GM19452 (cell line): Measurements from ENCODE around the gene RPH3AL.
"Not testable (repeated sequence)": the region's sequence is repeated elsewhere in the genome, so short reads cannot be mapped to it uniquely, and the experiment has no call there.

Experiments
- ATAC-seq: cut with Tn5 transposase; IDR thresholded peaks from one replicate; pipeline ENCODE4 v1.9.1; 2021; ENCODE audit not compliant: unreplicated experiment

The RPH3AL gene

DNA sequence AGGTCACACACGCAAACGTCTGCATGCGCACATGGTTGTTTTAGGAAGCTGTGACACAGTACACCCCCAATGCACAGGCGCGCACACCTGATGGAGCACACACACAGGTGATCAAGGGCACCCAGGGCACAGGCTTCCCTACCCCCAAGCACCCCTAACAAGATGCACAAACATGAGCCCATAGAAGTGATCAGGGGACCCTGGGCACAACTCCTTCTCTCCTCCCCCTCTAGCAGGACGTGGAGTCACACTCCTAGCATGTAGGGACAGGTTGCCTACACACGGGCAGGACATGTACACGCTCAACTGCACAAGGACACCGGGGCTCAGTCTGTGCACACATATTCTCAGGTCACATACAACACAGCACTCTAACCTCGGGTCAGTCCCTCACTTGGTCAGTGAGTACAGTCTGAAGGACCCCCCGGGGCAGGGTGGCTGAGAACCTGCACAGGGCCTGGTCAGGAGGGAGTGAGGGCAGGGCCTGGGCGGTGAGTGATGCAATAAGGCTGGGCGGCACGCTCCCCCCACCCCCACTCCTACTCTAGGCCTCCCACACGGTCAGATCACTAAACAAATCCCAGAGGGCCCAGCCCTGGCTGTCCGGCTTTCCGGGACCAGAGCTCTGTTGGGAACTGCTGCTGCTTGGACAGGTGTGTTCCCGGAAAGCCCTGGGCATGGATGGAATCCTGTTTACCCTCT, 170.4 kb downstream of the RPH3AL start:
- ATAC-seq, result no peak

DNA sequence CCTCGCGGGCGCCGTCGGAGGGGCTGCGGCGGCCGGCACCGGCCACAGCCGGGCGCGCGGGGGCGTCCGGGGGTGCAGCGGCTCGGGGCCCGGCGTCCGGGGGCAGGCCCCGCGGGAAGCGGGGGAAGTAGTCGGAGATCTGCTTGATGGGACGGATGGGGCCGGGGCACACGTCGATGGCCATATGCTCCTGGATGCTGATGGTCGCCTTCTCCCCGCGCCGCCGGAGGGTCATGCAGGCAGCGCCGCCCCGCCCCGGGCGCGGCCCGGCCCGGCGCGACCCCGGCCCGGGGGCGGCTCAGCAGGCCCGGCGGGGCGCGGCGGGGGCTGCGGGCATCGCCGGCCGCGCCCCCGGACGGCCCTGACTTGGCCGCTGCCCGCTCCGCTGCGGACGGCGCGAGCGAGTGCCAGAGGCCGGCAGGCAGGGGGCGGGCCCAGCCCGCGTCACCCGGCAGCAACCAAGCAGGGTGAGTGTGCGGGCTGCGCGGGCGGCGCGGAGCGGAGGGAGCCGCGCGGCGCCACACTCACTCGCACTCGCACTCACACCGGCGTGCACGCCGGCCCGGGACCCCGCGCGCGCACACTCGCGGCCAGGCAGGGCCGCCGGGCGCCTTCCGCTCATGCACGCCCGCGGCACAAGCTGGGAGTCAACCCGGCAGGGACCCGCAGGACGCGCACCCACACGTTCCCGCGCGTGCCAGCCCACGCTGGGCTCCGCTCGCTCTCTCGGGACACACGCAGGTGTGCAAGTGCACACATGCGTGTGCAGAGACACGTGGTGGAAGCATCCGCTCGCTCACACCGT, 171.2 kb downstream of the RPH3AL start, which contains the start of gene DOC2B:
Gene DOC2B, minus strand, starts transcription at position 406 of the 805 bp plus-strand sequence. Its CDS starts 171 bp downstream, at position 235.
- no peak for ATAC-seq

DNA sequence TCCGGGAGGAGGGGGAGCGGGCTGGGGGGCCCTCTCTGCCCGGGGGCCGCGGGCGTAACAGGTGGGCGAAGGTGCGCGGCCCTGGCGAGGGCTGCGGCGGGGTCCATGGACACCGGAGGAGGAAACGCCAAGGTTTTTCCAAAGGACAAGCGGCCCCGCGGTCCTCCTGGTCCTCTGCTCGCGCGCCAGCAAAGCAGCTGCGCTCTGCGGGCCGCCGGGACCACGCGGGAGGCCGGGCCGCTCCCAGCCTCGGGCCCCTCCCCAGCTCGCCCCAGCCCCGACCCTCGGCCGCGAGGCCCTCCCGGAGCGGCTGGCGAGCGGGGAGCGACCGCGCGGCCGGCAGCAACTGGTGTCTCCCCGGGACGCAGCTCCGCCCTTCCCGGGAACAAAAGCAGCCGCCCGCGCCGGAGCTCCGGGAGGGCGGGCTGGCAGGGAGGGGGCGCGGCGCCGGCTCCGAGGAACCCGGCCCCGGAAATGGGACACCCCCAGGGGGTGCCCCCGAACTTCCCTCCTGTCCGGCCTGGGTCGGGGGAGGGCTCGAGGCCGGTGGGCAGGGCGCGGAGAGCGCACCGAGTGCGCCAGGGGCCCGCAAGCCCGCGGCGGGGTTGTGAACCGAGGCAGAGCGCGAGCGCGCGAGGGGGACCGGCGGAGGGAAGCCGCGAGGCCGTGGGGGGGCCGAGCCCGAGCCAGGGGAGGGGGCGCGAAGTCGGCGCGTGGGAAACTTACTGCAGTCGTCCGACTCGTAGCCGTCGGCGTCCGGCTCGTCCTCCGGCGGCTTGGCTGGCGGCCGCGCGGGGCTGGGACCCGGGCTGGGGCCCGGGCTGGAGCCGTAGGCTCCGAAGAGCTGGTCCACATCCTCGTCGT, 172.0 kb downstream of the RPH3AL start:
- ATAC-seq, result no peak

DNA sequence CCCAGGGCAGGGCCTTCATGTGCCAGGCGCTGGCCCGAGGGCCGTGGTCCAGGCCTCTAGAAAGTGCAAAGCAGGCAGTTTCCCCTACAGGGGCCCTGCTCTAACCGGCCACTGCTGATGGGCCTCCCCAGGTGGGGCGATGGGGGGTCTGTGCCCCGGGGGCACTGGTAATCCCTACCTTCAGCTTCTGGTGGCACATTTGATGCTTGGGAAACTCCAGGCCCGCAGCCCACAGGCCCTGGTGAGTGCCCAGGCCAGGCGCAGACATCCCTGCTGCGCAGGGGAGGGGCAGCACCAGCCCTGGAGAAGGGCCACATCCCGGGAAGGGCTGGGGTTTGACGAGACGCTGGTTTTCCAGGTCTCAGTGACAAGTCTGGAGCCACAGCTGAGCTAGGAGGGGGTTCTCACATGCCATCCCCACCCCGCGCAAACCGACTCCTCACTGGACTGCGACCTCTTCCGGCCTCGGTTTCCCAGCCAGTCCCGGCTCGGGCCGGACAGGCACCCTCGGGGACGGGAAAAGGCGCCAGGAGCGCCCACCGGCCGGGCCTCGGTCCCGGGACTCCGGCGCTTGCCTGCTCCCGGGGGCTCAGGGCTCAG, 172.7 kb downstream of the RPH3AL start:
- no peak for ATAC-seq

DNA sequence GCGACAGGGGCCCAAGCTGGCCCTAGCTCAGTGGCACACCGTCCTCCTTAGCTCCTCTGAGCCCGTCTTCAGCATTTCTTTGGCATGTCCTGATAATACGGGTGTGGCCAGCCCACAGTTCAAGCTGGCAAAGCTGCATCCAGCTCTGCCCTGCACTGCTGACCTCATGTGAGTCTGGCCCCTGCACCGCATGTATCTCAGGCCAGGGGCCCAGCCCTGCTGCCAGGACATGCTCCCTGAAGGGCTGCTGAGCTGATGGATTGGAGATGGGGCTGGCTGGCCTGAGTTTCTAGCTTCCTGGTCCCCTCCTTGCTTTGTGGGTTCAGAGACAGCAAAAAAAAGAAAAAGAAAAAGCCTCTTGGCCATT, 173.6 kb downstream of the RPH3AL start:
- ATAC-seq, result no peak

DNA sequence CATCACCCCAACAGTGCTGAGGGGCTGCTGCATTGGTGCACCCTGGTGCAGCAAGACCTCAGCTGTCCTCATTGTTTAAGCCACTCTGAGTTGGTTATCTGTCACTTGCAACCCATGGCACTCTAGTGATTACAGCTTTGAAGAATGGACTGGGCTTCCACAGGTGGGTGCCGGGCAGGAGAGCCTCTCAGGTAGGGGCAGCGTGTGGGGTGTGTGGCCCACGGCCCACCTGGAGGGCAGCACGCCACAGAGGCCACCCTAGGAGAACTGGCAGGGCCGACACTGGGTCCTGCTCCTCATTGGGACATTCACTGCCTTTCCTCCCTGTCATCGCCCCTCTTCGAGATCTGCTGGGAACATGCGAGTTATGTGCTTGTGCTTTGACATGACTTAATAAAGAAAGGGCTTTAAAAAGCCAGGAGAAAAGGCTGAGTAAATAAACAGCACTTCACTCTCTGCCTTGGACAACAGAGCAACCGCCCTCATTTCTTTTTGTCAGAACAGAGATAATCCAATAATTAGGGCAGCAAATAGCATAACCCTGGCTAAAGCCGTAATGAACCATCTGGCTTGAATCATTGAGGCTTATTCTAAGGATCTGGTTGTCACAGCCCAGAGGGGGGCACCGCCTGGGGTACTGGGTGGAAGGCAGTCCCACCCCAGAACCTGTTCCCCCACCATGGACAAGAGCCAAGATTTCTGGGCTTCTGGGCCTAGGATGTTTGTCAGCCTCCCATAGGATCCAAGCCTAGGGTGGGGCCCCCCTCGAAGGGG, 174.1 kb downstream of the RPH3AL start:
- ATAC-seq, result no peak

DNA sequence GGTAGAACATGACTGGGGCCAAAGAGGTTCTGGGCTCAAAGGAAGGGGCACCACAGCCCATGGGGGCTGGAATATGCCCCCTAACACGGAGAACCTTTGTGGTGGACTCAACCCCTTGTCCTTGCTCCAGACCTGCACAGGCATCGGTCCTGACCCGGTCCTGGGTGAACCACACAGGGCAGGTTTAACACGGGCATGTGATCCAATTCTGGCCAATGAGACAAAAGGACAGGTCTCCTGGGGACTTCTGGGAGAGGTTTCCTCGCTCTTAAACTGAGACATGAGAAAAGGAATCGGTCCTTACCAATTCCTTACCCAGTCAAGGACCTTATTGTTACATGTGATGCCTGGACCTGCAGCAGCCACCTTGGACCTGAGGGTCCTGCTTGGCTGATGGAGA, 174.8 kb downstream of the RPH3AL start:
- ATAC-seq, result no peak

DNA sequence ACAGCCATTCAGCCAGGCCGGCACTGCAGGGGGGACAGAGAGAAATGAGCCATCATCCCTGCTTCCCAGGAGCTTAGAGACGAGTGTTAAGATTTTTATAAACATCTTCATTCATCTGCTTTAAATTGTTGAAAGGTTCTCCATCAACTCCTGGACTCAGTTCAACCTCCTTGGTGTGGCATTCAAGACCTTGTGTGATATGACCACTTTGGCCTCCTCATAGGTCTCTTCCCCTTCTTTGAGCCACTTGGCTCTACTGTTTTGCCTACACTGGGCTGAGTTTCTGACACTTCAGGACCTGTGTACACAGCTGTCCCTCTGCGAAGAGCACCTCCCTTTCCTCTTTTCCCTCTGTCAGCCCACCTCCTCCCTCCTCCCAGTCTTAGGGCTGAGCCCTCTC, 175.5 kb downstream of the RPH3AL start:
- ATAC-seq, result no peak

DNA sequence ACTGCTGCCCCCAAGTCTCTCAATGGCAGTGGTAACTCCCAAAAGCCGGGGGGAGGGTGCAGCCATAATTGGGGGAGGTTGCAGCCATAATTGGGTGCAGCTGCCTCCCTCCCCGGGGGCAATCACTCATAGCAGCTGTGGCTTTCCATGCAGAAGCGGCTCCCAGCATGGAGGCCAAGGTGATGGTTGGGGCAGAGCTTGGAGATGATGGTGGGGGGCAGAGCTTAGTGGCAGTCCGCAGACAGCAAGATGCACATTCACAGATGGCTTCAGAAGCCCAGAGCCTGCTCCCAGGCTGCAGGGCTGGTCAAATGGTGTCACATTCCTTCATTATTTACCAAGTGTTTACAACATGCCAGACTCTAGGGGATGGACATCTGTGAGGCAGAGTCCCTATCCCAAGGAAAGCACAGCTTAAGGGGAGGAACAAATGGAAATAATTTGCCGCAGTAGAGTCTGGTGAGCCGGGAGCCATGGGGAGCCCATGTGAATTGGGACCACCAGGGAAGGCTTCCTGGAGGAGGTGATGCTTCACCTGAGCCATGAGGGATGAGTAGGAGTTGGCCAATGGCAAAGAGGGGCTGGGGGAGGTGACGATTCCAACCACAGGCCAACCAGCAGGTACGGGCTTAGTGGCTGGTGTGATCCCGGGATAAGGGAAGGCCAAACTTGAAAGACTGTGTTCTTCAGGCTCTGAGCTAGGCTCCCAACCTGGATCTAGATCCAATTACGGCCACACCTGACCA, 179.3 kb downstream of the RPH3AL start:
- ATAC-seq, result no peak

DNA sequence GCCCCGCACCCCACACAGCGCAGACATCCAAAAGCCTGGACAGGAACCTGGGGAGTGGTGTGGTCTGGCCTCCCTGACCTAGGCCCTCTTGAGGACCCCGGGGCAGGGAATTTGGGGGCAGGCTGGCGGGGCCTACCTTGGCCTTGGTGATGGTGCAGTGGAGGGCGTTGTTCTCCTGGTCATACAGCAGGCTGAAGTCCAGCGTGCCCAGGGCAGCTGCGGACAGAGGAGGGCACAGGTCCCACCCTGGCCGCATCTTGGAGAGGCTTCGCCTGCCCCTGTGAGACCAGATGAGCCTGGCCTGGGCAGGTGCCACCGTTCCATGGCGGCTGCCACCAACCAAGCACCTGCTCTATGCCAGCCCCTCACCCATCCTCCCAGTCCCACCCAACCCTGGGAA, 180.2 kb downstream of the RPH3AL start:
- no peak for ATAC-seq

DNA sequence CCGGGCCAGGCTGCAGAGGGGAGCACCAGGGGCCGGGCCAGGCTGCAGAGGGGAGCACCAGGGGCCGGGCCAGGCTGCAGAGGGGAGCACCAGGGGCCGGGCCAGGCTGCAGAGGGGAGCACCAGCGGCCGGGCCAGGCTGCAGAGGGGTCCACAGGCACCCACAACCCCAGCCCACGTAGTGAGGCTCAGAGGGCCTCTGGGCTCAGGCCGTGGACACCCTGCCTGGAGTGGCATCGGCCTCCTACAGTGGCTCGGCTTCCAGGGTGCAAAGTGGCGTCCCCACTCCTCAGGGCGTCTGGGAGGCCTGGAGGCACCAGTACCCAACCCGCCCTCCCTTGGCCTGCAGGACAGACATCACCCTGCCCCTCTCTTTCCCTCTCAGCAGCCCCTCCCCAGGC, 180.7 kb downstream of the RPH3AL start:
- ATAC-seq, result no peak

DNA sequence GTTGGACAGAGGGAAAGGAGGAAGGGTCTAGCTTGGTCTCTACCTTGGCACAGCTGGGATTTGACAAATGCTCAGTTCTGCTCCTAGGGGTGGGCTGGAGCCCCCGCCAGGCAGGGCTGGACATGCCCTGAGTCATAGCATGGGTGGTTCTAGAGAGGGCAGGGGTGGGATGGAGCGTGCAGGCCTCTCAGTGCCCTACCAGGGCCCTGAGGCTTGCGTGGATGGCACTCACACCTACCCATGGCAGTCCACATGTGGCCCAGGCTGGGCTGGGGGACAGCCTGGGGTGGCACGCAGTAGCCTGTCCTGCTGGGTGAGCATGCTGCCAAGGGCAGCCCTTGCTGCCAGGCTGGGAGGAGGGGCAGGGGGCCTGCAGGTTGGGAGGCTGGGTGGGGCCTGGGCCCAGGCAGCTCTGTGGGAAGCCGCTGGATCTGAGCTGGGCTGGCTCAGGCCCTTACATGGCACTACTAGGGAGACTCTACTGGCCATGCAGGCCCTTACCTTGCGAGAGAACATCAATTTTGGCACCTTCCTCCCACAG, 182.4 kb downstream of the RPH3AL start:
- ATAC-seq, result no peak

DNA sequence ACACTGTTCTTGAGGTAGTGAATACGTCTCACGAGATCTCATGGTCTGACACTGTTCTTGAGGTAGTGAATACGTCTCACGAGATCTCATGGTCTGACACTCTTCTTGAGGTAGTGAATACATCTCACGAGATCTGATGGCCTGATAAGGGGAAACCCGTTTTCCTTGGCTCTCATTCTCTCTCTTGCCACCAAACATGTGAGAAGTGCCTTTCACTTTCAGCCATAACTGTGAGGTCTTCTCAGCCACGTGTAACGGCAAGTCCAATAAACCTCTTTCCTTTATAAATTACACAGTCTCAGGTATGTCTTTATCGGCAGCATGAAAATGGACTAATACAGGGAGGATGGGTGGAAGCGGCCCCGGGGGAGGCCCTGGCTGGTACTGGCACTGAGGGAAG, 184.0 kb downstream of the RPH3AL start:
- not testable (repeated sequence) for ATAC-seq

DNA sequence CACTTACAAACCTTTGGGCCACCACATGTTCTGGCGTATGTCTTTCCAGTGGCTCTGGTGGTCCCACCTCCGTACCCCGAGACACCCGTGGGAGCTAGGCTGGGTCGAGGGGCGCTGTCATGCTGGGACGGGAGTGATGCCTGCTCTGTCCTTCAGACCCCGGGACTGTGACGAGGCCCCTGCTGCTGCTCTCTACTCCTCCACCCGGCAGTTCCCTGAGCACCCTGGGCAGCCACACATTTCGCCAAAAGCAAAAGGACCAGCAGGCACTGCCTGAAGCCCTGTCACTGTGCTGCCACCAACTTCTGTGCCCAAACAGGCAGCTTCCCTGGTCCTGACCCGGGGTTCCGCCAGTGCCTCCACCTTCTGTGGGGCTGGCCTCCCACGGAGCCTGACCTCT, 186.7 kb downstream of the RPH3AL start:
- no peak for ATAC-seq

DNA sequence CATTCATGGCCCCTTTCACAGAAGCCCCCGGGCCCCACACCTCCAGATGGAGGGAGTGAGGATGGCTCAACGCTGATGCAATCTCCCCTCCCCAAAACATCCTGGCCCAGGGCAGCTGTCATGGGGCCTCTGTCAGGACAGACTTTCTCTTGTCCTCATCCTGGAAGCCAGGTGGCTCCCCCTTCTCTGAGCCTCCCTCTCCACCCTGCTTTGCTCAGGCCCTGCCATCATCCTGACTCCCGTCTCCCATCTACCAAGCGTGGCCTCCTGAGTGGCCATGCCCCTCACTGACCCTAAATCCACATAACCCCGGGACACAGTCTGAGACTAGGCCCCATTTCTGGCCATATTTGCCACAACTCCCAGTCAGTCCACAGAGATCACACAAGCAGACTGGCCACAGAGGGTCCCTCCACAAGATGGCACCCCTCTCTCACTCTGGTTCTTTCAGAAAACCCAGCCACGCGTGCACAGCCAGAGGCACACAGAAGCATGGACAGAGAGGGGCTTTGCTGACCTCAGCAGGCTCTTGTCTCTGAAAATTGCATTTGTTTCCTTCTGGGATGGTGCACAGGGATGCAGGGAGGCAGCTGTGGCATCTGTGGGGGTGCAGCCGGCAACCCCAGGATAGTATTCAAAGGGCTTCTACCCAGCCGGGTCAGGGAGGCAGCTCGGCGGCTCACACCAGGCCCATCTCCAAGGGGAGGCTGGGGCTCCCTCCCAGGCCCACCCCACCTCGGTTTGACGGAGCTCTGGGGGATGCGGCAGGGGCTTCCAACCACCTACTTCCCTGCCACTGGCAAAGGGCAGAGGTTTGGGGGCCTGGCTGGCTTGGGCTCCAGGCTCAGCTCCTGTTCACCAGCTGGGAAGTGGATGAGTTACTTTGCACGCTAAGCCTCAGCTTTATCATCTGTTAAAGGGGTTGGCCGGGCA, 188.0 kb downstream of the RPH3AL start:
- ATAC-seq, result no peak

DNA sequence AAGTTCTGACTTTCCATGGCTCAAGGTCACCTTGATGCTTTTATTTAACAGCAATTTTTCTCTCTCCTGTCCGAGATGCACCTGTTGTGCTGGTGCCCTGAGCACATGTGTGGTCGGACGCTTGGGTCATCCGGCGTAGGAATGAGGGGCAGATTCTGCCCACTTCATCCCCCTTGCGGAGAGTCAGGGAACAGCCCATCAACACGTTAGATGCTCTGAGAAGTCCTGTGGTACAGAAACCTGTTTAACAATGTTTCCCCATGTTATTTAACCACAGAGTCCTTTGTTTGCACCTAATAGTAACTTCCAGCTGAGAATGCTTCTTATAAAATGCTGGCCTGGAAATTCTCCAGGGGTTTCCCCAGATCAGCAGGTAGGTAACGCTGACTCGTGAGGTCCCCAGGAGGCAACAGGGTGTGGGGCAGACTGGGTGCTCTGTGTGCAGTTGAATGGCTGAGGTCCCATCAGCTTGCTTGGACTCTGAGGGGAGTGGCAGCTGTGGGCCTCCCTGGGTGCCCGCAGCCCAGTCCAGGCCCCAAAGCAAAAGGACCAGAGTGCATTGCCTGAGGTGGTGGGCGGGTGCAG, 189.0 kb downstream of the RPH3AL start:
- no peak for ATAC-seq

DNA sequence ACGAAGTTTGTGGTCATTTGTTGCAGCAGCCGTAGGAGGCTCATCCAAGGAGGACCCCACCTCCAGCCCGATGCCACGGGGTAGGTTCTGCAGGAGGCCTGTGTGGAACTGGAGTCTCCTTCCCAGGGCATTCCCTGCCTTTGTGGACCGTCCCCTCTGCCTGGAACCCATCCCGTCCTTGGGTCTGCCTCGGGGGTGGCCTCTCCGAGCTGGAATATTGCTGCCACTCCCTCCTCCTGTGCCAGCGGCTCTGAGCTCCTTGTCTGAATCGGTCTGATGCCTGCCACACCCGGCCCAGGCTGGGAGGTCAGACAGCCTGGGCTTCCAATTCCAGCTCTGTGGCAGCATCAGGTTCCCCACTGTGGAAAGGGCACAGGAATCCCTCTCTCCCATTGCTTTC, 189.9 kb downstream of the RPH3AL start:
- ATAC-seq, result no peak
